ENCODE measurements around the gene UAP1. TPM values are rescaled to one million over a fixed set of nuclear protein-coding genes. Genes with fewer than 3 reads are reported as not detected.

The UAP1 gene
- total RNA-seq, 2 donors from 2014 or later, result 51.4 to 72.1 TPM

GRCh38 chr1:162609306-162609705 is 47.8 kb downstream of the UAP1 start:
- TF ChIP-seq CTCF (IDR thresholded peaks at IDR 0.05) (no peak), POLR2AphosphoS5 (IDR thresholded peaks at IDR 0.05) (no peak), POLR2A (IDR thresholded peaks at IDR 0.05) (no peak)
- Histone ChIP-seq H3K36me3 (no peaks in the 10 kb centered on the region), H3K4me3 (no peak overlapping the region), H3K27ac (no peak overlapping the region), H3K4me1 (replicated peaks) (peaks cover 3% of the 10 kb centered on the region), H3K27me3 (replicated peaks; ENCODE audit: insufficient read depth) (no peaks in the 10 kb centered on the region), H3K9me3 (no peaks in the 10 kb centered on the region)
- 63% methylated on average over 2 of the region's 2 CpGs for WGBS
- intact Hi-C loops (cut with DNase I), result no loop called here
- DNase-seq (ENCODE audit: low spot score), result no peak

- peak overlapping the region; percentile 49 to 60 for H3K27ac ChIP-seq
- no peaks in the 10 kb centered on the region for H3K36me3 ChIP-seq
- 43% methylated on average over 8 of the region's 8 CpGs for WGBS
- peaks cover 3% of the 10 kb centered on the region for H3K4me1 ChIP-seq (replicated peaks)
- H3K27me3 ChIP-seq (replicated peaks; ENCODE audit: insufficient read depth), result no peaks in the 10 kb centered on the region
- no peak for DNase-seq (ENCODE audit: low spot score)
- H3K4me3 ChIP-seq, result no peak overlapping the region
- TF ChIP-seq CTCF (IDR thresholded peaks at IDR 0.05), result no peak
- no peak for TF ChIP-seq POLR2AphosphoS5 (IDR thresholded peaks at IDR 0.05)
- TF ChIP-seq POLR2A (IDR thresholded peaks at IDR 0.05), result no peak
- no peaks in the 10 kb centered on the region for H3K9me3 ChIP-seq
- intact Hi-C loops (cut with DNase I), result loop anchor here (5.0 kb wide), 1 partner anchor 184 kb away; no protein-coding TSS in a partner anchor
These were observed 51.3 kb downstream of the UAP1 start for GRCh38 chr1:162612606-162613400.

GRCh38 chr1:162616848-162617247 is 55.3 kb downstream of the UAP1 start:
- intact Hi-C loops (cut with DNase I), result no loop called here
- no peak for DNase-seq (ENCODE audit: low spot score)
- Histone ChIP-seq H3K4me3 (no peak overlapping the region), H3K36me3 (no peaks in the 10 kb centered on the region), H3K27ac (no peak overlapping the region), H3K27me3 (replicated peaks; ENCODE audit: insufficient read depth) (no peaks in the 10 kb centered on the region), H3K9me3 (no peaks in the 10 kb centered on the region), H3K4me1 (replicated peaks) (peaks cover 3% of the 10 kb centered on the region)
- WGBS, result 81% methylated on average over 1 of the region's 1 CpG
- no peak for TF ChIP-seq POLR2A (IDR thresholded peaks at IDR 0.05)
- no peak for TF ChIP-seq POLR2AphosphoS5 (IDR thresholded peaks at IDR 0.05)
- TF ChIP-seq CTCF (IDR thresholded peaks at IDR 0.05), result no peak

- intact Hi-C loops (cut with DNase I), result no loop called here
- Histone ChIP-seq H3K27me3 (replicated peaks; ENCODE audit: insufficient read depth) (no peaks in the 10 kb centered on the region), H3K36me3 (no peaks in the 10 kb centered on the region), H3K4me3 (no peak overlapping the region), H3K9me3 (no peaks in the 10 kb centered on the region), H3K4me1 (replicated peaks) (peaks cover 3% of the 10 kb centered on the region), H3K27ac (no peak overlapping the region)
- no peak for TF ChIP-seq POLR2A (IDR thresholded peaks at IDR 0.05)
- TF ChIP-seq CTCF (IDR thresholded peaks at IDR 0.05), result no peak
- no peak for TF ChIP-seq POLR2AphosphoS5 (IDR thresholded peaks at IDR 0.05)
- no peak for DNase-seq (ENCODE audit: low spot score)
- WGBS, result 100% methylated on average over 1 of the region's 1 CpG
These were observed 56.0 kb downstream of the UAP1 start for GRCh38 chr1:162617513-162617912.

GRCh38 chr1:162619076-162619475 is 57.6 kb downstream of the UAP1 start:
- Histone ChIP-seq H3K27ac (no peak overlapping the region), H3K4me1 (replicated peaks) (no peaks in the 10 kb centered on the region), H3K36me3 (no peaks in the 10 kb centered on the region), H3K9me3 (no peaks in the 10 kb centered on the region), H3K27me3 (replicated peaks; ENCODE audit: insufficient read depth) (no peaks in the 10 kb centered on the region), H3K4me3 (no peak overlapping the region)
- intact Hi-C loops (cut with DNase I), result no loop called here
- WGBS, result 65% methylated on average over 3 of the region's 3 CpGs
- TF ChIP-seq POLR2A (IDR thresholded peaks at IDR 0.05) (no peak), CTCF (IDR thresholded peaks at IDR 0.05) (no peak), POLR2AphosphoS5 (IDR thresholded peaks at IDR 0.05) (no peak)
- DNase-seq (ENCODE audit: low spot score), result no peak
